DND-41 (cell line): ENCODE results near the gene ZC3H18.

Experiments used
- ATAC-seq: fragments of 200-7000 bp; cut with Tn5 transposase; 3 replicates; pipeline ENCODE4 v1.9.1; 2021; ENCODE audit warnings: low read depth; ENCODE audit not compliant: insufficient read depth
- DNase-seq: peaks from one replicate; pipeline ENCODE4 v3.0.0-alpha.2; 2020
- H2AFZ ChIP-seq: 2 replicates; pipeline ENCODE4 v1.6.0; 2012; ENCODE audit warnings: low read depth, low read length
- H3K27ac ChIP-seq: 2 replicates; pipeline ENCODE4 v1.5.1; 2012; ENCODE audit warnings: low read length, inconsistent platforms
- H3K27me3 ChIP-seq: fragments of 200-600 bp; sonication (generic); 2 replicates; pipeline ENCODE4 v1.6.0; 2012; ENCODE audit warnings: low read length, mild to moderate bottlenecking, inconsistent platforms; ENCODE audit not compliant: insufficient read depth, poor library complexity
- H3K36me3 ChIP-seq: 2 replicates; pipeline ENCODE4 v1.5.1; 2012; ENCODE audit warnings: low read length, inconsistent platforms; ENCODE audit not compliant: insufficient read depth
- H3K4me1 ChIP-seq: 2 replicates; pipeline ENCODE4 v1.5.1; 2012; ENCODE audit warnings: mild to moderate bottlenecking, low read length; ENCODE audit not compliant: insufficient read depth
- H3K4me2 ChIP-seq: 2 replicates; pipeline ENCODE4 v1.6.0; 2012; ENCODE audit warnings: mild to moderate bottlenecking, moderate library complexity, low read length, inconsistent platforms; ENCODE audit not compliant: insufficient read depth
- H3K4me3 ChIP-seq, 2 experiments: fragments of 200-600 bp in 1 of 2; shearing (Covaris generic) in 1 of 2; 2 replicates each; pipeline ENCODE4 v1.5.1; 2012 to 2016; ENCODE audit warnings: inconsistent platforms in 2 of 2, low read length in 2 of 2, mild to moderate bottlenecking in 2 of 2, low read depth in 1 of 2, moderate library complexity in 1 of 2
- H3K79me2 ChIP-seq: 2 replicates; pipeline ENCODE4 v1.6.0; 2012; ENCODE audit warnings: low read length, inconsistent platforms; ENCODE audit not compliant: insufficient read depth
- H3K9ac ChIP-seq: 2 replicates; pipeline ENCODE4 v1.6.0; 2012; ENCODE audit warnings: low read depth, mild to moderate bottlenecking, inconsistent platforms, low read length, moderate library complexity
- H3K9me3 ChIP-seq: 2 replicates; pipeline ENCODE4 v1.5.1; 2012; ENCODE audit warnings: low read length, moderate library complexity, mild to moderate bottlenecking, inconsistent platforms; ENCODE audit not compliant: insufficient read depth, severe bottlenecking
- H4K20me1 ChIP-seq: 2 replicates; pipeline ENCODE4 v1.6.0; 2012; ENCODE audit warnings: low read length; ENCODE audit not compliant: insufficient read depth
- CTCF ChIP-seq: IDR thresholded peaks from 2 replicates; pipeline ENCODE4 v1.5.1; 2012; ENCODE audit warnings: borderline replicate concordance, low read length, moderate library complexity, mild to moderate bottlenecking; ENCODE audit not compliant: poor library complexity, severe bottlenecking; ENCODE audit errors: extremely low read depth
- EZH2 ChIP-seq: IDR thresholded peaks from 3 replicates; pipeline ENCODE4 v1.6.1; 2012; ENCODE audit warnings: borderline replicate concordance, low read depth, mild to moderate bottlenecking, moderate library complexity, low read length, inconsistent platforms; ENCODE audit not compliant: severe bottlenecking

Gene ZC3H18

GRCh38 chr16:88617268-88618031 is 47.2 kb downstream of the ZC3H18 start:
- Histone ChIP-seq H3K27me3 (no peaks in the 10 kb centered on the region), H3K79me2 (peaks cover 67% of the 10 kb centered on the region), H3K36me3 (peaks cover 86% of the 10 kb centered on the region), H3K9ac (no peak overlapping the region), H4K20me1 (peaks cover 70% of the 10 kb centered on the region), H2AFZ (no peak overlapping the region), H3K4me1 (no peaks in the 10 kb centered on the region), H3K27ac (no peak overlapping the region), H3K4me2 (no peak overlapping the region), H3K4me3 (no peak overlapping the region), H3K9me3 (no peaks in the 10 kb centered on the region)
- no peak for ATAC-seq
- DNase-seq = no peak
- TF ChIP-seq CTCF (no peak), EZH2 (no peak)

- no peak overlapping the region for H2AFZ ChIP-seq
- H3K27ac ChIP-seq = no peak overlapping the region
- no peaks in the 10 kb centered on the region for H3K4me1 ChIP-seq
- no peaks in the 10 kb centered on the region for H3K9me3 ChIP-seq
- DNase-seq = no peak
- peaks cover 78% of the 10 kb centered on the region for H4K20me1 ChIP-seq
- no peak overlapping the region for H3K9ac ChIP-seq
- H3K4me3 ChIP-seq = no peak overlapping the region
- no peaks in the 10 kb centered on the region for H3K27me3 ChIP-seq
- no peak overlapping the region for H3K4me2 ChIP-seq
- TF ChIP-seq CTCF = no peak
- TF ChIP-seq EZH2 = no peak
- H3K79me2 ChIP-seq = peaks cover 63% of the 10 kb centered on the region
- no peak for ATAC-seq
- H3K36me3 ChIP-seq = peaks cover 87% of the 10 kb centered on the region
Observed at GRCh38 chr16:88618182-88618955, 48.2 kb downstream of the ZC3H18 start.

GRCh38 chr16:88618956-88619667 is 48.9 kb downstream of the ZC3H18 start:
- DNase-seq (no peak), ATAC-seq (no peak)
- peaks cover 76% of the 10 kb centered on the region for H4K20me1 ChIP-seq
- H3K4me2 ChIP-seq = no peak overlapping the region
- H3K27ac ChIP-seq = no peak overlapping the region
- H3K4me3 ChIP-seq = no peak overlapping the region
- H3K9me3 ChIP-seq = no peaks in the 10 kb centered on the region
- H3K9ac ChIP-seq = no peak overlapping the region
- H3K27me3 ChIP-seq = no peaks in the 10 kb centered on the region
- H3K36me3 ChIP-seq = peaks cover 87% of the 10 kb centered on the region
- H2AFZ ChIP-seq = no peak overlapping the region
- H3K79me2 ChIP-seq = peaks cover 56% of the 10 kb centered on the region
- H3K4me1 ChIP-seq = no peaks in the 10 kb centered on the region
- TF ChIP-seq CTCF (no peak), EZH2 (no peak)
